ENCODE data around the gene VGF.
"Not testable (repeated sequence)": the region's sequence is repeated elsewhere in the genome, so short reads cannot be mapped to it uniquely, and the experiment has no call there.

VGF gene

DNA sequence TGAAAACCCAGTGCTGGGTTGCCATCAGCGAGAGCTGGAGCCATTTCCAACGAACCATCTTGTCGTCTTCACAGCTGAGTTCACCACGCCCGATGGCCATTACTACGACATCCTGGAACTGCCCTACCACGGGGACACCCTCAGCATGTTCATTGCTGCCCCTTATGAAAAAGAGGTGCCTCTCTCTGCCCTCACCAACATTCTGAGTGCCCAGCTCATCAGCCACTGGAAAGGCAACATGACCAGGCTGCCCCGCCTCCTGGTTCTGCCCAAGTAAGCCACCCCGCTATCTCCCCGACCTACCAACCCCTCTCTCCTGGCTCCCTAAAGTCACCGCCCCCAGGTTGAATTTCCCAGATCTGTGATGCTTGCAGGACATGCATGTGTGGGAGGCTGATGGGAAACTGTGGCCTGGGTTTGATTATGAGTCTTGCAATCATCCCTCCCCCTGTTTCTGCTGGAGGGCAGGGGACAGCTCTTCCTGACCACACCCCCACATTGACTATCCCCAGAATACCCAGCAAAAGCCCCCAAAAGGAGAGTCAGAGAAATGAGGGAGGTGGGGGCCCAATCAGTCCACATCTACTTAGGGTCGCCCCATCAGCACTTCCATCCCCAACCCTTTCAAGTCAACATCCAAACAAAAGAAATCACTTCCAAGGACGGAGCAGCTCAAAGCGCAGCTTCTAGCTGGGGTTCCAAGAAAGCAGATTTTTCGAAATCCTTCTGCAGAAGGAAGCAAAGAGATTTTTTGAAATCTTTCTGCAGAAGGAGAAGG is 31.6 kb downstream of the VGF start:
- no peak for DNase-seq

- not testable (repeated sequence) for DNase-seq
Measured at GRCh38 chr7:101132626-101133600, 32.5 kb downstream of the VGF start.

DNA sequence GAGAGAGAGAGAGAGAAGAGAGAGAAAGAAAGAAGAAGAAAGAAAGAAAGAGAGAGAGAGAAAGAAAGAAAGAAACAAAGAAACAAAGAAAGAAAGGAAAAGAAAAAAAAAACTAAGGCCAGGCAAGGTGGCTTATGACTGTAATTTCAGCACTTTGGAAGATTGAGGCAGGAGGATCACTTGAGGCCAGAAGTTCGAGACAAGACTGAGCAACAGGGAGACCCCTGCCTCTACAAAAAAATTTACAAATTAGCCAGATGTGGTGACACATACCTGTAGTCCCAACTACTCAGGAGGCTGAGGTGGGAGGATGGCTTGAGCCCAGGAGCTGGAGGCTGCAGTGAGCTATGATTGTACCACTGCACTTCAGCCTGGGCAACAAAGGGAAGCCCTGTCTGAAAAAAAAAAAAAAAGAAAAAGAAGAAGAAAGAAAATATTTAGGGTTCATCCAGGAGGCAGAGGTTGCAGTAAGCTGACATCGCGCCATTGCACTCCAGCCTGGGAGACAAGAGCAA is 35.7 kb downstream of the VGF start:
- DNase-seq = no peak

GRCh38 chr7:101128040-101128834 is 37.1 kb downstream of the VGF start:
- DNase-seq = no peak

GRCh38 chr7:101127460-101128039 is 37.8 kb downstream of the VGF start:
- no peak for DNase-seq

GRCh38 chr7:101126651-101127459 is 38.5 kb downstream of the VGF start, which contains the start of gene SERPINE1:
Gene SERPINE1 (plus strand): TSS chr7:101127104. CDS start chr7:101128394, 1,290 bp downstream.
- no peak for DNase-seq

DNA sequence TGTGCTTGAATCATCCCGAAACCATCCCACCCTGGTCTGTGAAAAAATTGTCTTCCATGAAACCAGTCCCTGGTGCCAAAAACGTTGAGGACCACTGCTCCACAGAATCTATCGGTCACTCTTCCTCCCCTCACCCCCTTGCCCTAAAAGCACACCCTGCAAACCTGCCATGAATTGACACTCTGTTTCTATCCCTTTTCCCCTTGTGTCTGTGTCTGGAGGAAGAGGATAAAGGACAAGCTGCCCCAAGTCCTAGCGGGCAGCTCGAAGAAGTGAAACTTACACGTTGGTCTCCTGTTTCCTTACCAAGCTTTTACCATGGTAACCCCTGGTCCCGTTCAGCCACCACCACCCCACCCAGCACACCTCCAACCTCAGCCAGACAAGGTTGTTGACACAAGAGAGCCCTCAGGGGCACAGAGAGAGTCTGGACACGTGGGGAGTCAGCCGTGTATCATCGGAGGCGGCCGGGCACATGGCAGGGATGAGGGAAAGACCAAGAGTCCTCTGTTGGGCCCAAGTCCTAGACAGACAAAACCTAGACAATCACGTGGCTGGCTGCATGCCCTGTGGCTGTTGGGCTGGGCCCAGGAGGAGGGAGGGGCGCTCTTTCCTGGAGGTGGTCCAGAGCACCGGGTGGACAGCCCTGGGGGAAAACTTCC is 39.2 kb downstream of the VGF start:
- no peak for DNase-seq

DNA sequence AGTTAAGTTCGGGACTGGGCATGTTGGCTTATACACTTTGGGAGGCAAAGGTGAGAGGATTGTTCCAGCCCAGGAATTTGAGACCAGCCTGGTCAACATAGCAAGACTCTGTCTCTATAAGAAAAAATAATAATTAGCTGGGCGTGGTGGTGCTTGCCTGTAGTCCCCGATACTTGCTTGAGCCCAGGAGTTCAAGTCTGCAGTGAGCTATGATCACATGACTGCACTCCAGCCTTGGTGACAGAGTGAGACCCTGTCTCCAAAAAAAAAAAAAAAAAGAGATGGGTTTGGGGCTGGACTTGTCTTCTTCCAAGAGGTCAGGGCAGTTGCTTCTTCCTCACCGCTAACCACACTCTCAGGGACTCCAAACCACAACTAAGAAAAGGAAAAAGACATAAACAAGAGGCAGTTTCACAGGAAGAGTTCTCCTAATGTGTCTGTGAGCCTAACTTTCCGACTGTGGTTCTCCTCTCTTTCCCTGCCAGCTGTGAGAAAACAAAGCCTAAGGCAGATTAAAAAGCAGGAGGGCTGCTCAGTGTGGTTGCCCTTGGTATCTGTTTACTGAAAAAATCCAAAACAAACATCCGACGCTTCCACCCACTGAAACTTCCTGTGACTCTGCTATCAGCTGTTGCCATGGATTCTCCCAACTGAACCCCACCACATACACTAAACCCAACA is 40.9 kb downstream of the VGF start:
- no peak for DNase-seq

- no peak for DNase-seq
Measured at GRCh38 chr7:101123703-101124068, 41.7 kb downstream of the VGF start.

DNA sequence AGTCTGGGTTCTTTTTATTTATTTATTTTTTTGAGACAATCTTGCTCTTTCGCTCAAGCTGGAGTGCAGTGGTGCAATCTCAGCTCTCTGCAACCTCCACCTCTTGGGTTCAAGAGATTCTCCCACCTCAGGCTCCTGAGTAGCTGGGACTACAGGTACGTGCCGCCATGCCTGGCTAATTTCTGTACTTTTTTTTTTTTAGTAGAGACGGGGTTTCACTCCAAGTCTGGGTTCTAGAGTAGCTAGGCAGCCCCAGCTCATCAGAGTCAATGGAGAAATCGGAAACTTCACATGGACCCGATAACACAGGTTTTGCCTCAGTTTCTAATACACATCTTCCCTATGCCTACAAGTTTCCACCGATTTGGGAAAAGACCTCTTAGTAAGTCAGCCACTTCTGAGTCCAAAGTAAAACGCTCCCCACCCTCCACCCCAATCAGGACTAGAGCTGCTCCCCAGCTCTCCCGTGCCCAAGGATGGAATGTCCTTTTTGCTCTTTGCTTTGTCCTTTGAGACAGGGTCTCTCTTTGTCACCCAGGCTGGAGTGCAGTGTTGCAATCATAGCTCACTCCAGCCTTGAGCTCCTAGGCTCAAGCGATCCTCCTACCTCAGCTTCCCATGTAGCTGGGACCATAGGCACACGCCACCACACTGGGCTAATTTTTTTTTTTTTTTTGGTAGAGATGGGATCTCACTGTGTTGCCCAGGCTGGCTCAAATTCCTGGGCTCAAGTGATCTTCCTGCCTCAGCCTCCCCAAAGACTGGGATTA is 42.3 kb downstream of the VGF start:
- DNase-seq = no peak

GRCh38 chr7:101121991-101122932 is 43.1 kb downstream of the VGF start:
- no peak for DNase-seq

GRCh38 chr7:101121631-101121990 is 43.8 kb downstream of the VGF start:
- DNase-seq = not testable (repeated sequence)

- no peak for DNase-seq
Measured at GRCh38 chr7:101120315-101120714, 45.1 kb downstream of the VGF start.

DNA sequence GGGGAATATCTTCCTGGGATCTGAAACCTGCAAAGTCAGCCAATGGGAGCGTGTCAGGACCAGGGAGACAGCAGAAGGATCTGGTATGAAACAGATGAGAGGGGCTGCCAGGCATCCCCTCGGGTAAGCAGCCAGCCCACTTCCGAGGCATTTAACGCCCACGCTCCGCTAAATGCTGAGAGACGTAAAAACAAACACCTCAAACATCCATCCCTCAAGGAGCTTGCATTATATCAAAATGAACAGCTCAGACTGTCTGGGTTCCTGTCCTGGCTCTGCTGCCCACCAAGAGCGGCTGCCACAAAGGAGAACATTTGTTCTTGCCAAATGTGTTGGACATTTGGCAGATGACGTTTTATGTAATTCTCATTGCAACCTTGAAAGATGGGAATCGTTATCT is 45.5 kb downstream of the VGF start:
- DNase-seq = no peak

- no peak for DNase-seq
Measured at GRCh38 chr7:101118856-101119255, 46.5 kb downstream of the VGF start.

GRCh38 chr7:101116898-101117297 is 48.5 kb downstream of the VGF start:
- no peak for DNase-seq

DNA sequence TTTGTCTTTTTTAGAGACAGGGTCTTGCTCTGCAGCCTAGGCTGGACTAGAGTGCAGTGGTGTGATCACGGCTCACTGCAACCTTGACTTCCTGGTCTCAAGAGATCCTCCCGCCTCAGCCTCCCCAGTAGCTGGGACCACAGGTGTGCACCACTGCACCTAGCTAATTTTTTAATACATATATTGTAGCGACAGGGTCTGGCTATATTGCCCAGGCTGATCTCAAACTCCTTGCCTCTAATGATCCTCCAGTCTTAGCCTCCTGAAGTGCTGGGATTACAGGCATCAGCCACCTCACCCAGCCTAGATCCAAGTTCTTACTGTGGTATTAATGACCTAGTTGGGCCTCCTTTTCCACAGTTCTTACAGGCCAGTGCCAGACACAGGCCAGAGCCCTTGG is 50.2 kb downstream of the VGF start:
- no peak for DNase-seq

DNA sequence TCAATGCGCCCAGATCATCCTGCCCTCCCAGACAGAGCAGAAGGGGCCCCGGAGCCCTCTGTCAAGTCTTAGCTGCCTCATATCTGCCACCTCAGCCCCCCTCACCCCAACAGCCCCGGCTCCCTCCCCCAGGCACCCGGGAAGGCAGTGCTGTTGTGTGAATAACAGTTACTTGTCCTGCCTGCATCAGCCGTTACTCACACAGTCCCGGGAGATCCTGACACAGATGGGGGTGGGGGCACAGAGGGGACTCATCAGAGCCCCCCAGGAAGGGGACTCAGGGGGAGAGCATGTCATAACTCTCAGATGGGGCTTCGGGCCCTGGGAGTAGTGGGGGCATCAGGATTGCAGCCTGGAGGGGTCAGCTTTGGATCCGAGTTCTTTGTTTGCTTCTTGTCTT is 50.9 kb downstream of the VGF start:
- DNase-seq = no peak
